ENCODE data around the gene PNRC2. TPM values are rescaled to one million over a fixed set of nuclear protein-coding genes. Genes with fewer than 3 reads are reported as not detected.

PNRC2 gene
- total and polyA plus RNA-seq, 2 donors (not counting 3 experiments of a cell fraction or from before 2014, with no cell fraction given), result 70.2 to 77.8 TPM

DNA sequence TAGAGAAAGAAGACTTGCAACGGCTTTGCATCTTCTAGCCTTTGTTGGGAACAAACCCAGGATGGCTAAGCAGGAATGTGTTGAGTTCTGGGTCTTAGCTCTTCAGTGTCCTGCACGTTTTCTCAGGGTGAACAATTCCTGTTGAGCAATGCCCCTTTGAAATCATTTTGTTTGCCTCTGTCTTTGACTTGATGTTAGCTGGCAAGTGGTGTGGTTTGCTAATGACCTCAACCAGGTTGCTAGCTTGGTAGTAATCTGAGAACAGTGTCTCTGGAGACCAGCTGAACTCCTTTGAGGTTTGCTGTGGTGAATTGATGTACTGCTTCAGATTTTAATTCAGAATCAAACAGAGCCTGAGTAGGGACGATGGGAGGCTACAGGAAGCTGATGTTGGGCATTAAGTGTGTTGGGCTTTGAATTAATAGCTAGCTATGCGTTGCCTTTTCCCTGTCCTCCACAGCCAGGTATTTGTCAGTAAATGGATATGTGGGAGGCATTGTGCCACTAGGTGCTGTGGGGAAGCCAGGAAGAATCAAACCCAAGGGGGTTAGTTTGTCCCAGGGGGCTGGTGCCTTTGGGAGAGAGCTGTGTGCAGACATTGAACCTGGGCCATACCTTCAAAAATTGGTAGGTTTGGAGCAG, 43.8 kb downstream of the PNRC2 start:
- ChIA-PET POLR2A (no interaction called here), CTCF (interaction anchor here (1.0 to 2.1 kb wide), 4 partner anchors 16 to 36 kb away, joined by 3 to 13 read pairs (median 4); no protein-coding TSS in a partner anchor)

More for the DNA sequence above, 43.8 kb downstream of the PNRC2 start:
- no peaks in the 10 kb centered on the region for H3K79me2 ChIP-seq (ENCODE audit: control insufficient read depth, insufficient read depth, low read length)
- H3K9me3 ChIP-seq (replicated peaks; ENCODE audit: control insufficient read depth, insufficient read depth, low read length), result no peaks in the 10 kb centered on the region
- dilution Hi-C loops (cut with MboI; ENCODE audit: extremely low pct_ligation_motif_present, low sequenced_read_pairs), result no loop called here
- H4K20me1 ChIP-seq (replicated peaks; ENCODE audit: control insufficient read depth, extremely low read depth, insufficient read depth, low read length), result no peaks in the 10 kb centered on the region
- intact Hi-C loops (cut with micrococcal nuclease), result no loop called here
- H2AFZ ChIP-seq (ENCODE audit: low read depth, low read length), result no peak overlapping the region
- no TSS peak for BruUV-seq (replicated peaks)
- H3K9ac ChIP-seq (replicated peaks; ENCODE audit: extremely low read depth, insufficient read depth, low read length), result no peak overlapping the region
- no peaks in the 10 kb centered on the region for H3K9me1 ChIP-seq (replicated peaks; ENCODE audit: control insufficient read depth, extremely low read depth, insufficient read depth, low read length)
- H3K36me3 ChIP-seq (ENCODE audit: control insufficient read depth in 2 of 2, extremely low read depth in 1 of 2, insufficient read depth in 2 of 2, low read length in 2 of 2), result no peaks in the 10 kb centered on the region
- FAIRE-seq, result no peak
- H3K27me3 ChIP-seq (ENCODE audit: control insufficient read depth in 2 of 2, insufficient read depth in 2 of 2, low read length in 2 of 2), result no peaks in the 10 kb centered on the region
- no peak for DNase-seq (ENCODE audit: low read depth, low spot score)
- H3K4me1 ChIP-seq (ENCODE audit: control insufficient read depth, extremely low read depth, insufficient read depth, low read length), result peaks cover 10% of the 10 kb centered on the region
- TF ChIP-seq, protein P1, sequence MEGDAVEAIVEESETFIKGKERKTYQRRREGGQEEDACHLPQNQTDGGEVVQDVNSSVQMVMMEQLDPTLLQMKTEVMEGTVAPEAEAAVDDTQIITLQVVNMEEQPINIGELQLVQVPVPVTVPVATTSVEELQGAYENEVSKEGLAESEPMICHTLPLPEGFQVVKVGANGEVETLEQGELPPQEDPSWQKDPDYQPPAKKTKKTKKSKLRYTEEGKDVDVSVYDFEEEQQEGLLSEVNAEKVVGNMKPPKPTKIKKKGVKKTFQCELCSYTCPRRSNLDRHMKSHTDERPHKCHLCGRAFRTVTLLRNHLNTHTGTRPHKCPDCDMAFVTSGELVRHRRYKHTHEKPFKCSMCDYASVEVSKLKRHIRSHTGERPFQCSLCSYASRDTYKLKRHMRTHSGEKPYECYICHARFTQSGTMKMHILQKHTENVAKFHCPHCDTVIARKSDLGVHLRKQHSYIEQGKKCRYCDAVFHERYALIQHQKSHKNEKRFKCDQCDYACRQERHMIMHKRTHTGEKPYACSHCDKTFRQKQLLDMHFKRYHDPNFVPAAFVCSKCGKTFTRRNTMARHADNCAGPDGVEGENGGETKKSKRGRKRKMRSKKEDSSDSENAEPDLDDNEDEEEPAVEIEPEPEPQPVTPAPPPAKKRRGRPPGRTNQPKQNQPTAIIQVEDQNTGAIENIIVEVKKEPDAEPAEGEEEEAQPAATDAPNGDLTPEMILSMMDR (IDR thresholded peaks at IDR 0.05; ENCODE audit: extremely low read depth in 1 of 2, insufficient read depth in 1 of 2, low read depth in 1 of 2, low read length in 2 of 2), result no peak
- no peak for TF ChIP-seq JUN (IDR thresholded peaks at IDR 0.05; ENCODE audit: borderline replicate concordance, insufficient read depth, insufficient read length, low read depth)
- TF ChIP-seq POLR2A (IDR thresholded peaks at IDR 0.05; ENCODE audit: low read depth, low read length), result no peak
- TF ChIP-seq, protein P2, sequence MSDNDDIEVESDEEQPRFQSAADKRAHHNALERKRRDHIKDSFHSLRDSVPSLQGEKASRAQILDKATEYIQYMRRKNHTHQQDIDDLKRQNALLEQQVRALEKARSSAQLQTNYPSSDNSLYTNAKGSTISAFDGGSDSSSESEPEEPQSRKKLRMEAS (IDR thresholded peaks at IDR 0.05; ENCODE audit: insufficient read depth, insufficient read length), result no peak
- no peak for TF ChIP-seq EZH2 (IDR thresholded peaks at IDR 0.05; ENCODE audit: borderline replicate concordance, low read depth, low read length, severe bottlenecking)
- TF ChIP-seq GATA2 (IDR thresholded peaks at IDR 0.05; ENCODE audit: insufficient read depth, insufficient read length, low read depth, low read length), result no peak
- no peak for TF ChIP-seq POLR2AphosphoS5 (IDR thresholded peaks at IDR 0.05; ENCODE audit: insufficient read depth, low read depth, low read length)
- TF ChIP-seq FOS (IDR thresholded peaks at IDR 0.05; ENCODE audit: borderline replicate concordance, insufficient read depth, low read length), result no peak
- no peak for TF ChIP-seq MYC (IDR thresholded peaks at IDR 0.05; ENCODE audit: low read depth, low read length)
- H3K4me2 ChIP-seq (ENCODE audit: insufficient read depth, low read length), result no peak overlapping the region
- no peak overlapping the region for H3K27ac ChIP-seq (ENCODE audit: insufficient read depth, low read depth, low read length)
- no peak overlapping the region for H3K4me3 ChIP-seq (replicated peaks in 1 of 3; ENCODE audit: insufficient read depth in 1 of 3, low read depth in 1 of 3, low read length in 3 of 3)

Measured in endothelial cell of umbilical vein (primary cell).